Ectodermal cell (in vitro differentiated cells): Measurements from ENCODE around the gene PGC.

Experiments
- H3K27ac ChIP-seq: 2 replicates; pipeline ENCODE4 v1.7.0; 2013; ENCODE audit warnings: mild to moderate bottlenecking, low read depth, low read length; ENCODE audit not compliant: insufficient read depth, poor library complexity, severe bottlenecking
- H3K27me3 ChIP-seq: 2 replicates; pipeline ENCODE4 v1.7.0; 2013; ENCODE audit warnings: mild to moderate bottlenecking, low read length; ENCODE audit not compliant: insufficient read depth, control insufficient read depth, poor library complexity, severe bottlenecking
- H3K36me3 ChIP-seq: one replicate; pipeline ENCODE4 v1.7.0; 2013; ENCODE audit warnings: low read length; ENCODE audit not compliant: control insufficient read depth, insufficient read depth
- H3K4me1 ChIP-seq: one replicate; pipeline ENCODE4 v1.7.0; 2013; ENCODE audit warnings: low read length; ENCODE audit not compliant: control insufficient read depth, insufficient read depth
- H3K4me3 ChIP-seq: 2 replicates; pipeline ENCODE4 v1.7.0; 2013; ENCODE audit warnings: low read depth, low read length, control low read depth; ENCODE audit not compliant: insufficient read depth
- H3K9me3 ChIP-seq: 2 replicates; pipeline ENCODE4 v1.7.0; 2013; ENCODE audit warnings: mild to moderate bottlenecking, low read length, moderate library complexity; ENCODE audit not compliant: control insufficient read depth
- WGBS, 2 experiments: methylation state at CpG; one replicate each; pipeline ENCODE4 v1.1.7; 2013; ENCODE audit warnings: missing lambda C conversion rate in 2 of 2; 5-methylcytosine and 5-hydroxymethylcytosine counted together

The PGC gene

GRCh38 chr6:41721414-41721813 lies 25.8 kb downstream of the PGC start:
- no peak overlapping the region for H3K4me3 ChIP-seq

DNA sequence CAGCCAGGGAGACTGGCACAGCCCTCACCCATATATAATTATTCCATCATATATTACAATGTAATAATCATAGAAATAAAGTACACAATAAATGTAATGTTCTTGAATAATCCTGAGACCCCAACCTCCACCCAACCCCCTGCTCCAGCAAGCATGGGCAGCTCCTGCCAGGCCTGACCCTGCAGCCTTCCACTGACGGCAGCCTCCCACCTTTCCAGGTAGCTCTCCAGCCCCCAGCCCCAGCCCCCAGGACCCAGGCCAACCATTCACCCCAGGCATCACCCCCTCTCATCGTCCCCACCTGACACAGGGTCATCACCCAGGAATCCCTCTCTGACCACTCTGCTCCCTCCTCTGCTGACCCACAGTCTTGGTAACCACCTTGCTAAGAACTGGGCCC lies 26.4 kb downstream of the PGC start:
- no peak overlapping the region for H3K4me3 ChIP-seq
- H3K4me1 ChIP-seq, result no peaks in the 10 kb centered on the region
- no peak overlapping the region for H3K27ac ChIP-seq
- no peaks in the 10 kb centered on the region for H3K36me3 ChIP-seq
- no peaks in the 10 kb centered on the region for H3K27me3 ChIP-seq
- no peaks in the 10 kb centered on the region for H3K9me3 ChIP-seq
- 87 to 88% methylated on average over 2 of the region's 2 CpGs for WGBS, 2 experiments

More at GRCh38 chr6:41721414-41721813, 25.8 kb downstream of the PGC start:
- Histone ChIP-seq H3K27ac (no peak overlapping the region), H3K9me3 (no peaks in the 10 kb centered on the region), H3K27me3 (no peaks in the 10 kb centered on the region), H3K36me3 (no peaks in the 10 kb centered on the region), H3K4me1 (no peaks in the 10 kb centered on the region)
- WGBS, 2 experiments, result 95 to 96% methylated on average over 3 of the region's 3 CpGs

GRCh38 chr6:41720262-41720620 lies 27.0 kb downstream of the PGC start:
- Histone ChIP-seq H3K36me3 (no peaks in the 10 kb centered on the region), H3K27ac (no peak overlapping the region), H3K27me3 (no peaks in the 10 kb centered on the region), H3K4me3 (no peak overlapping the region), H3K4me1 (no peaks in the 10 kb centered on the region), H3K9me3 (no peaks in the 10 kb centered on the region)
- 91 to 95% methylated on average over 3 of the region's 3 CpGs for WGBS, 2 experiments

GRCh38 chr6:41719436-41720261 lies 27.5 kb downstream of the PGC start:
- H3K27ac ChIP-seq, result no peak overlapping the region
- no peak overlapping the region for H3K4me3 ChIP-seq
- H3K9me3 ChIP-seq, result no peaks in the 10 kb centered on the region
- H3K27me3 ChIP-seq, result no peaks in the 10 kb centered on the region
- WGBS, 2 experiments, result 90 to 94% methylated on average over 6 to 7 of the region's 7 CpGs
- no peaks in the 10 kb centered on the region for H3K36me3 ChIP-seq
- H3K4me1 ChIP-seq, result no peaks in the 10 kb centered on the region

GRCh38 chr6:41718828-41719227 lies 28.4 kb downstream of the PGC start:
- 85 to 89% methylated on average over 4 of the region's 5 CpGs for WGBS, 2 experiments
- H3K4me3 ChIP-seq, result no peak overlapping the region
- H3K4me1 ChIP-seq, result no peaks in the 10 kb centered on the region

GRCh38 chr6:41717392-41717736 lies 29.8 kb downstream of the PGC start:
- H3K36me3 ChIP-seq, result no peaks in the 10 kb centered on the region

More at GRCh38 chr6:41718828-41719227, 28.4 kb downstream of the PGC start:
- Histone ChIP-seq H3K36me3 (no peaks in the 10 kb centered on the region), H3K27ac (no peak overlapping the region), H3K27me3 (no peaks in the 10 kb centered on the region), H3K9me3 (no peaks in the 10 kb centered on the region)

DNA sequence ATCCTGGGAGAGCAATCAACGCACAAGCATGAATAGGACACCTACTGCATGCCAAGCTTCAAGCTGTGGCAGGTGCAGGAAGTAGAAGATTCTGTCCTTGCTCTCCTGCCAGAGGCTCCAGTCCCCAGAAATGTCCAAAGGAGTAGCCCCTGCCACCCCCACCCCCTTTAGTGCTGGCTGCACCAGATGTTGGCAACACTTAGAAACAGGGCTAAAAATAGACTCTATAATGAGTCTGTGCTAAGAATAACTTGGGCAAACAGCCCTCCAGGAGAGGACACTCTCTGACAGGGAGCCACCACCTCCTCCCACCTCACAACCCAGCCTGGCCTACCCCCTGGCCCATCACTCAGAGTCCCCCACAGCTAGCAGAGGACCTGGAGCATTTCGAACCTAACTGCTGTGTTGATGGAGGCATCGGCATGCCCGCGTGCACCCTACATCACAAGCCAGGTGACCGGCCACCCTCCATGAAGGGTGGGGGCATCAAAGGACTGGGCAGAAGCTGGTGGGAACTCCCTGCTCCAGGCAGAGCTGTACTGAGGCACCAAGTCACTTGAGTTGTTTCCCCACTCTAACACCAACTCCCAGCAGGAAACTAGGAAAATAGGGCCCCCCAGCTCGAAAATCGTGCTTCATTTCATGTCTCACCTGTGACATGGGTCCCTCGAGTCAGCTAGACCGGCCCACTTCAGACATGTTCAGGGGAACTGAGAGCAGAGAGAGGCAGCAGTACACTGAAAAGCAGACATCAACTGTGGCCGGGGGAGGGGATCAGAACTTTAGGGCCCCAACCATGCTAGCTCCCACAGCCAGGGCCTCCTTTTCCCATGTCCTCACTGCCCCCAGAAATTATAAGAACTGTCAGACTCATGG lies 30.4 kb downstream of the PGC start:
- 92% methylated on average over 11 of the region's 11 CpGs for WGBS, 2 experiments
- no peaks in the 10 kb centered on the region for H3K36me3 ChIP-seq
- no peaks in the 10 kb centered on the region for H3K27me3 ChIP-seq
- no peaks in the 10 kb centered on the region for H3K9me3 ChIP-seq
- H3K4me3 ChIP-seq, result no peak overlapping the region
- H3K4me1 ChIP-seq, result no peaks in the 10 kb centered on the region
- no peak overlapping the region for H3K27ac ChIP-seq

More at GRCh38 chr6:41717392-41717736, 29.8 kb downstream of the PGC start:
- no peaks in the 10 kb centered on the region for H3K27me3 ChIP-seq
- WGBS, 2 experiments, result 69 to 94% methylated on average over 1 of the region's 1 CpG
- H3K9me3 ChIP-seq, result no peaks in the 10 kb centered on the region
- H3K4me3 ChIP-seq, result no peak overlapping the region
- H3K27ac ChIP-seq, result no peak overlapping the region
- H3K4me1 ChIP-seq, result no peaks in the 10 kb centered on the region

- Histone ChIP-seq H3K4me1 (no peaks in the 10 kb centered on the region), H3K4me3 (no peak overlapping the region), H3K9me3 (no peaks in the 10 kb centered on the region), H3K36me3 (no peaks in the 10 kb centered on the region), H3K27me3 (no peaks in the 10 kb centered on the region), H3K27ac (no peak overlapping the region)
- 81 to 85% methylated on average over 5 of the region's 5 CpGs for WGBS, 2 experiments
Measured at GRCh38 chr6:41715795-41716515, 31.2 kb downstream of the PGC start.

- Histone ChIP-seq H3K27me3 (no peaks in the 10 kb centered on the region), H3K4me1 (no peaks in the 10 kb centered on the region), H3K9me3 (no peaks in the 10 kb centered on the region), H3K27ac (no peak overlapping the region), H3K36me3 (no peaks in the 10 kb centered on the region), H3K4me3 (no peak overlapping the region)
- 92 to 94% methylated on average over 14 of the region's 14 CpGs for WGBS, 2 experiments
Measured at GRCh38 chr6:41714556-41715273, 32.5 kb downstream of the PGC start.
